GM12892 (cell line): Measurements from ENCODE around the gene DENND11.

Experiments
- DNase-seq: peaks from one replicate; pipeline ENCODE4 v3.0.0; 2011; ENCODE audit not compliant: insufficient read length
- FAIRE-seq: peaks from 2 replicates; lab custom pipeline; 2011; peaks lifted over from hg19 to GRCh38; lab: Jason Lieb, UNC
- POLR2A ChIP-seq: IDR thresholded peaks from 2 replicates; pipeline ENCODE4 v1.6.1; 2011; ENCODE audit warnings: low read depth, low read length, control low read depth
- POLR2AphosphoS5 ChIP-seq: IDR thresholded peaks from 2 replicates; pipeline ENCODE4 v1.6.1; 2011; ENCODE audit warnings: low read depth, low read length, control low read depth
- TAF1 ChIP-seq: IDR thresholded peaks from 2 replicates; pipeline ENCODE4 v1.6.1; 2011; ENCODE audit warnings: low read depth, mild to moderate bottlenecking, control low read depth, low read length, borderline replicate concordance

DENND11 gene

DNA sequence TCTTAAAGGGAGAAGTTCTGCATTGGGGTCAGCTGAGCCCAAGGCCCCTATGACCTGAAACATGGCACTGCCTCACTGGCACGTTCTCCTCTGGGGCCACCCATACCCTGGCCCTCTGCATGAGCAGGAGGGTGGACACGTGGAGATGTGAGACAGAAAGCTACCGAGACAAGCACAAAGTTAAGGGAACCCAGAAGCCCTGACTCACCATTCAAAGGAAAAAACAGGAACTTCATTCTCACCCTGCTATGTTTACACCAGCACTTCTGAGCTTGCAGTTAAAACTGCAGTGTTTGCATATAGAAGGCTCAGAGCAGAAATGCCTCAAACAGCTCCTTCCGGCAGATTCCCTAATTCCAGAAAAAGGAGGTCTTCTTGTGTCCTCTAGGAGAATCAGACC lies 41.7 kb downstream of the DENND11 start:
- DNase-seq (no peak), FAIRE-seq (no peak)
- TF ChIP-seq POLR2A, result no peak
- no peak for TF ChIP-seq TAF1
- no peak for TF ChIP-seq POLR2AphosphoS5

DNA sequence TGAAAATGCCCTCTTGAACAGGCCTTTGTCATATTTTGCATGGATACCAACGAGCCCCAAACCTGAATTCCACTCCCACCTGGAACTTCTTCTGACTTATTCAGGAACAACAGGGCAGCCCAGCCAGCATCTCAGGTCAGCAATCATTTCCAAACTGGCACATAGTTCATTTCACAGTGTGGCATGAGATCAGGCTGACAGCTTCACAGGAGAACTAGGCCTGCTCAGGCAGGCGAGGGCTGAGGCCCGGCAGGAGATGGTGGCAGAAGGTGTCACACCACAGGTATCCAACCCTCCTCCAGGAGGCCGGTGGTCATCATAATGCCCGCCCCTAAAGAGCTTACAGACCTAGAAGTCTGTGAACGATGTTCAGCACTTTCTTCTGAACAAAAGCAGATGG lies 42.5 kb downstream of the DENND11 start:
- FAIRE-seq (no peak), DNase-seq (no peak)
- no peak for TF ChIP-seq POLR2AphosphoS5
- TF ChIP-seq TAF1, result no peak
- no peak for TF ChIP-seq POLR2A

DNA sequence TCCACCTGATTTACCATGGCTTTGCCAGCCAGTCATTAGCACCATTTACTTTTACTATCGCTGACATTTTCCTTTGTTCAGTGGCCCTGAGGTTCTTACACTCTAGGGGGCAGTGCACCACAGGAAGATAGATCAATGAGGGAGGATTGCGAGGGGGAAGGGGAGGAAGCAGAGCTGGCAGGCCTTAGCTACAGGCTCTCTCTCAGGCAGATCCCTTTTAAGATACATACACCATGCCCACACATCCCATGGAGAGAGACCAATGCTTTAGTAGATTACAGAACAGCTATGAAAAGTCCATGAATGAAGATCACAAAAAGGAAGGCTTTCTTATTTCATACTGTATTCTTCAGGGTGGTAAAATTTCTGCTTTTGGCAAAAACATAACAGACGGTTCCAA lies 47.4 kb downstream of the DENND11 start:
- DNase-seq (no peak), FAIRE-seq (no peak)
- TF ChIP-seq TAF1 (no peak), POLR2A (no peak), POLR2AphosphoS5 (no peak)

DNA sequence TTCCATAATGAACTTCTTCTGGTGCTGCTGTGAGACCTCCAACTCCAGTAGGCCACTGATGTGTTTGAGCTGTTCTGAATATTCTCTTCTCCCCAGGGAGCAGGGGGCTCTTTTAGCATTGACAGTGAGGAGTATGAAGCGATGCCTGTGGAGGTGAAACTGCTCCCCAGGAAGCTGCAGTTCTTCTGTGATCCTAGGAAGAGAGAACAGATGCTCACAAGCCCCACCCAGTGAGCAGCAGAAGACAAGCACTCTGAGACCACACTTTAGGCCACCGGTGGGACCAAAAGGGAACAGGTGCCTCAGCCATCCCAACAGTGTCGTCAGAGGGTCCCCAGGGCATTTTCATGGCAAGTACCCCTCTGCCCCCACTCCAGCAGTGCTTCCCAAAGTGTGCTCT lies 49.3 kb downstream of the DENND11 start:
- no peak for FAIRE-seq
- TF ChIP-seq POLR2AphosphoS5 (no peak), POLR2A (no peak), TAF1 (no peak)
- DNase-seq, result no peak
